ENCODE data around the gene NLGN1.

NLGN1 gene

DNA sequence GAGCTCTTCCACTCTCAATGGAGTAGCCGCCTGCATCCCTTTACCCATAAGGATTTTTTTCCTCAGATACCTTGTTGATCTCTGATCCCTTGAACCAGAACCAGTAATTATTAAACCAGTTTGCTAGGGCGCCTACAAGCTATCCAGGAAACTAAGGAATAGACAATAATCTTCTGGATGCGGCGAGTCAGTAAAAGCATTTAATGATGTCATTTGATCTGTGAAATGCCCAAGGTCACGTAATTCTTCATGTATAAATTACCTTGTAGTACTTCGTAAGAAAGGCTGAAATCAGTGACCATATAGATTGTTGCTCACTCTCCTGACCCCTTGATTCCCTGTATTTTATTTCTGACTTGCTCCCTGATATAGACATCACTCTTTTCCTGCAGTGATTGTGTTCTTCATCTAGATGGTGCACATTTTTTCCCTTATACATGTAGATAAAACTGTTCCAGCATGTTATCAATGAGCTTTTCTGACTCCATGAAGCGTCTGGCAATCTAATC is 913.0 kb downstream of the NLGN1 start:
- DNase-seq, result no peak

DNA sequence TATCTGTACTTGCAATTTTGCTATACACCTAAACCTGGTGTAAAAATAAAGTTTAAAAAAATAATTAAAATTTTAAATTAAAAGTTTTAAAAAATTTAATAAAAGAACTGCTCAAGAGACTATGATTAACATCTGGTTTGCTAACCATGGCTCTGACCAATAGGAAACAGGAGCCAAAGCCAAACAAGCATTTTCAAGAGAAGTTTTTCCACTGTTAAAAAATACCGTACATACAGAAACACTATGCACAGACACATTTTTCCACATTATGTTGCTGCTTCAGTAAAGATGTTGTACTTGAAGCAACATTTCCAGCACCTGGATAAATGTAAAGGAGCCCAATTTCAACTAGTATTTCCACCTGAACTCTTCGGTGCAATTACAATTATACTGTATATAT is 917.7 kb downstream of the NLGN1 start:
- no peak for DNase-seq

DNA sequence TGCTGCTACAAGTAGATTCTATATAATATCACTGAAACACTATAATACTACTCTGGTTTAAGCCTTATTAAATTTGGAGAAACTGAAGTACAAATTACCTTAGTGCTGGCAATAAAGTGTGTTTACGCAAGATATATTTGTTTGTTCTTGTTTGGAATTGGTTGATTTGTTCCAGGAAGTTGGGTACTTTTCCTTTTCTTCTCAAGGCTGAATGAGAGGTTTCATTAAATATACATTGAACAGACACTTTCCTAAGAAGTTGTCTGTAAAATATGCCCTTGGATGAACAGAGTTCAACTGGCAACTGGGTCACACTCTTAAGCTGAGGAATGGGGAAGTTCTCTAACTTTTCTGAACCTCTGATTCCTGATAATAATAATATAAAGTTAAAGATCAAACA is 919.5 kb downstream of the NLGN1 start:
- DNase-seq, result no peak

DNA sequence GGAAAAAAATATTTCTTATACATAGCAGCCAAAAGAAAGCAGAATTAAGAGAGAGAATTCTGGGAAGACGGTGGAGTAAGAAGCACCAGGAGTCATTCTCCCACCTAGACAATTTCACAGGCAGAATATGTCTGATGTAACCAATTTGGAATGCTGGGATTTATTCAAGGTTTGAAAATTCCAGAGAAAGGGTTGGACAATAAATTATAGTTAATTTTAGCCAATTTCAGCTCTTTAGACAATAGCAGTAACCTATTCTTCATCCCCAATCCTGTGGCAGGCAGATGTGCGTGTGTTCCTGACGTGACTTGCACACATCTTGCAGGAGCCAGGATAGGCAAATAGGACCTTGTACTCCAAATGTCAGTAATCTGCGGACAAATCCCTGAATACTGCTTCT is 920.6 kb downstream of the NLGN1 start:
- DNase-seq, result no peak

DNA sequence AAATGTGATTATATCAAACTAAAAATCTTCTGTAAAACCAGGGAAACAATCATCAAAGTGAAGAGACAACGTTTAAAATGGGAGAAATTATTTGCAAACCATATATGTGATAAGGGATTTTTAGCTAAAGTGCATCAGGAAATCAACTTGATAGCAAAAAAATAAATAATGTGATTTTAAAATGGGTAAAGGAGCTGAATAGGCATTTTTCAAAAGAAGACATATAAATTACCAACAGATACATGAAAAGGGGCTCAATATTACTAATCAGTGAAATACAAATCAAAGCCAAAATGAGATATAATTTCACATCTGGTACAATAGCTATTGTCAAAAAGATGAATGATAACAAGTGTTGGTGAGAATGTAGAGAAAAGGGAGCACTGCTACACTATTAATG is 924.0 kb downstream of the NLGN1 start:
- DNase-seq, result no peak

DNA sequence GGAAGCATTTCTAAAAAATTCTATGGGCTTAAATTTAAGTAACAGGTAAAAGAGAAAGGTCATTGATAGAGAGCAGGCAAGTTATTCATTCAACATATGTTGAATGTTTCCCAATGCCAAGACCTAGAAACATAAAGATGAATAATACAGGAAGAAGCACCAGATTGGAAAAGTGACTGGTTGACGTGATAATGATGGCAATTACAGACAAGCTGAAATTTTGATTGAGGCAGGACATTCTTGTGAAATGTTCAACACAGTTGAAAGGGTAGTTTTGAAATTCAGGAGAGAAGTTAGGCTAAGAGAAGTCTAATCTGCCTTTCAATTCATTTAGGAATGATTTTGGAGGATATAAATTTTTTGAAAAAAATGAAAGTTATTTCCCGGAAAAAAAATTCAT is 925.2 kb downstream of the NLGN1 start:
- DNase-seq, result no peak

DNA sequence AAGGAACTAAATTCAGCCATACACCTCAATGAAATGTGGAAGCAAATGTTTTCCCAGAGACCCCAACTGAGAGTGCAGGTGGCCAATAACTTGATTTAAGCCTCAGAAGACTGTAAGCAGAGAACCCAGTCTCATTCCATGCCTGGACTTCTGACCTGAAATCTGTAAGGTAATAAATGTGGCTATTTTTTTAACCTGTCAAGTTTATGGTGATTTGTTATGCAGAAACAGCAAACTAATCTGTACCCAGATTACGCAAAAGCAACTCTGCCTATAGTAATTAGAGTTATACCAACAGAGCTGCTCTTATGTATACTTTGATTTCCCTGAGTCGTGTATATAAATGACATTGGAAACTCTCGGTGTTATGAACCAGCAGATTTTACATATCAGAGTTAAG is 927.6 kb downstream of the NLGN1 start:
- DNase-seq, result no peak

DNA sequence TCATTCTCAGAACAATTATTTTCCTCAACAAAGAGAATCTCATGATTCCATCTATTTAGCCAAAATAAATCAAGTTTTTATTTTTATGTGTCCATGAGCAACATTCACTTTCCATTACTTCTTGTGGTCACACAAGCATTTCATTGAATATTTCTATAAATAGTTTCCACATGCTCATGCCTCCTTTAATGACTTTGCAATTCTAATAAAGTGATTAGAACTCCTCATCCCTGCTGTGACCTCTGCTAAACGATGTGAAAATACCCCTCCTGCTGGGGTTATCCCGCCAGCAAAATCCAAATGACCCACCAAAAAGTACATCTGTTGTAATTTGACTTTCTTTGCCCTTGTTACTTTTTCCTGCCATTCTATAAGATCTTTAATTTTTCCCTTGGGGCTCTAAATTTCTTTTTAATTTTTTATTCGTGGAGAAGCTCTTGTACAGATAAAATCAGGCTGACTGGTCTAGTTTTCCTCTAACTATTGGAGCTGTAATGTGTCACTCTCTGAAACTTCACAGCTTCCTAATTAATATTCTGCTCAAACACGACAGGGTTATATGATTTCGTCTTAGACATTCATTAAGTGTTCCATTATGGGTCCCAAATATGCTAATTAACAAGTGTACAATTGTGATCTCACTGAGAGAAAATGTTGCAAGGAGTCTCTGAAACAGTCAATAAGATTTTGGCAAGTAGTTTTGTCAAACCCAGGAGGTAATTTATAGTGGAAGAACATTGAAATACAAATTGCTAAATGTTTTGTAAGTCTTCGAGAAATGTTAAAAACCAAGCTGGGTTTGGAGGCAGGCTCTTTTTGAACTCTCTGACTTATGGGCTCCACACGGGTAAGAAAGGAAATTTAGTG is 928.5 kb downstream of the NLGN1 start:
- DNase-seq, result no peak

DNA sequence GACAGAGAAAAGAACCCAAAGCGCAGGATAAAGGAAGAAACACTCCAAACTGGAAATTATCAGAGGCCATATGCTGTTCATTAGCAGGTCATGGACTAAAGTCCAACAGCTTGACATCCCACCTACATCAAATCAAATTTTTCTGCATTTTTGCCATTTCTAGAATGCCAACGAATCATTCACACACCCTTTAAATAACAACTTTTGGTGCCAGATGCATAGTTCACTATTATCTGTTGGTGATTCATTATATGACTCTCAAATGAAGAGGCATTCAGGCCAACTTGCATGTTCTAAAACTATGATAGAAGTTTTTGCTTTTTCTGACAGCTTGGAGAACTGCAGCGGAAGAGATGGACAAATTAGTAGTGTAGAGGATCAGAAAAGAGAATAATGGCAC is 931.8 kb downstream of the NLGN1 start:
- DNase-seq, result no peak

DNA sequence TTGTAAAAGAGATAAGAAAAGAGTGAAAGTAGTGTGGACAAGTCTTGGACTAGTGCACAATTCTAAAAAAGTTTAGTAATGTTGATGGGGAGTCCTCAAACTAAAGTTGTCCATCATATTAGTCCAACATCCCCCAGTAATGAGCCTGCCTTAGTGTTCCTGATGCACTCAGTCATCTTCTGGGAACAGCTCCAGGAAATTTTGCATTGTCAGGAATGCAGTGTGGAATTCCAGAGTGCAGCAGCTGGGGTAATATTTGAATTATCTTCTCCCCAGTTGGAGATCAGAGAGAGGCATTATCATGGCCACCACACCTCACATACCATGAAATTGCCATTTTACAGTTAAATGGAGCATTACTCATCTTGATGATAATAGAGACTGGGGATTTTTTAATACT is 932.8 kb downstream of the NLGN1 start:
- DNase-seq, result no peak

DNA sequence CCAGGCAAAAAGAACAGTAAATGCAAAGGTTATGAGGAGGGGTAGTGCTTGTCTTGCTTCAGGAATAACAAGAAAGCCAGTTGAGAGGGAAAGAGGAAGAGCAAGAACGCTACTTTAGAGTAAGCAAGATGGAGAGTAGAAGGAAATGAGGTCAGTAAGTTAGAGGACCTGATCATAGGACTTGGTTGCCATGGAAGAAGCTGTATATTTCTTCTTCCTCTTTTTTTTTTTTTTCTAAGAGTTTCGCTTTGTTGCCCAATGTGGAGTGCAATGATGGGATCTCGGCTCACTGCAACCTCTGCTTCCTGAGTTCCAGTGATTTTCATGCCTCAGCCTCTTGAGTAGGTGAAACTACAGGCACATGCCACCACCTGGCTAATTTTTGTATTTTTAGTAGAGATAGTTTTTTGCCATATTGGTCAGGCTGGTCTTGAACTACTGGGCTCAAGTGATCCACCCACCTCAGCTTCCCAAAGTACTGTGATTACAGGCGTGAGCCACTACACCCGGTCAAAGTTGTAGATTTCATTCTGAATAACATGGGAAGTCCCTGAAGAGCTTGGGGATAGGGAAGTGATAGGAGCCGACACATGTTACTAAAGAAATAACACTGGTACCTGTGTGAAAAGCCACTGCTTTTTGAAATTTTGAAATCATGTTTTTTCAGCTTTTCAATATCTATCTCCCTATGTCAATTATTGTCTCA is 933.7 kb downstream of the NLGN1 start:
- no peak for DNase-seq

DNA sequence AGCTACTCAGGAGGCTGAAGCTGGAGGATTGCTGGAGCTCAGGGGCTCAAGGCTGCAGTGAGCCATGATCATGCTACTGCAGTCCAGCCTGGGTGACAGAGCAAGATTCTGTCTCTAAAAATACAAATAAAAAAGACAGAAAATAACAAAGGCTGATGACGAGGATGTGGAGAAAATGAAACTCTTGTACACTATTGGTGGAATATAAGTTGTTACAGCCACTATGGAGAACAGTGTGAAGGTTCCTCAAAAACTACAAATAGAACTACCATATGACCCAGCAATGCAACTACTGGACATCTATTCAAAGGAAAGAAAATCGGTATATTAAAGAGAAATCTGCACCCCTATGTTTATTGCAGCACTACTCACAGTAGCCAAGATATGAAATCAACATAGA is 934.8 kb downstream of the NLGN1 start:
- DNase-seq, result no peak

DNA sequence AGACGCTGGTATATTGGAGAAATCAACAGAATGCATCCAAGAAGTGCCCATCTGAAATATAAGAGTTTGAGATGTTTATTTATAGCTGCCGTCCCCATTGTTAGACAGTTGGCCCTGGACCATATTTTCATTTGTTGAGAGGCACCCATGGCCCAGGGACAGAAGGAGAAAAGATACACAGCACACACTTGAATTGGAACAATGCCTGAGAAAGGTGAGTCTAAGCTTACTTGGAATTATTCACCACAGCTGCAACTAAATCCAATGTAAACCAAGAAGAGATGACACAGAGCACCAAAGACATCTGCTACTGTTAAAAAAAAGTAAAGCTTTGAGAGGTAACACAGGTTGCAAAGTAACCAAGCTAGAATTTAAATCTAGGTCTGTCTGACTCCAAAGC is 936.1 kb downstream of the NLGN1 start:
- DNase-seq, result no peak

DNA sequence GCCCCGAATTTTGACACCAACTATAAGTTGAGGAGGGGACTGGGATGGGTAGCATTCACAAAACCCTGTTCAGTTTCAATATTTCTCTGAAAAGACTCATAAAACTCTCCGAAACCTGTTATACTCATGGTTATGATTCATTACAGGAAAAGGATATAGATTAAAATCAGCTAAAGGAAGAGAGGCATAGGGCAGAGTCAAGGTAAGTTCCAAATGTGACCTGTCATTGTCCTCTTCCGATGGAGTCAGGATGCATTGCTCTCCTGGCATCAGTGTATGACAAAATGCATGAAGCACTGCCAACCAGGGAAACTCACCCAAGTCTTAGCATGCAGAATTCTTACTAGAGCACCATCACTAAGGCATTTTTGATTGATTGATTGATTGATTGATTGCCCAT is 936.6 kb downstream of the NLGN1 start:
- DNase-seq, result no peak

DNA sequence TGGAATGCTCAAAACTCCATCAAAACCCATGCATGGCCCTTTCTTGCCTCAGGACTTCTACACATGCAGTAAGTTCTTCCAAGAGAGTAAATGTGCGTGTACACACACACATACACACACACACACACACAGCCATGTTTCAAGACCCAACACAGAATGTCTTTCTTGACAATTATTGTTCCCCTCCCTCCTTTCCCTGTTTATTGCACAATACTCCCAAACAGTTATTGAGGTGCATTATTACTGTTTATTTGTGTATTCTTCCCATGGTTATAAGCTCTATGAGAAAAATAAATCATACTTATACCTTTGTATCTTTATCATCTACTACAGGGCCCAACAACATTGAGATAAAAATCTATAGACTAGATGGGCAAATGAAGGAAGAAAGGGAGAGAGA is 937.8 kb downstream of the NLGN1 start:
- DNase-seq, result no peak

DNA sequence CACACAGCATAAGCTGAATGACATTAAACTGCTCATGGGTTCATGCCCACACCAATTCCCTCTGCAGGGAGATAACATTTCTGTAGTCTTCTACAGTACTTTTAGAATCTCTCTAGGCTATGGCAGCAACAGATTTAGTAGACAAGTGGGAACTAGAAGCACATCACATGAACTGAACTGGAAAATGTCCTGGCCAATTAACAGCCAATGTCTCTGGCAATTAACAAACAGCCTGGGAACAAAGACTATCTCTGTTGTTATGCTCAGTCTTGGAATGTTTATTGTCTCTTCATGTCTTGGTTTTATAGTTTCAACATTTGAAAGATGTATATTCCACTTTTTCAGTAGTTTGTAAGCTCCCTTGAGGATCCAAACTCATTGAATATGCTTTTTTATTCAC is 938.4 kb downstream of the NLGN1 start:
- no peak for DNase-seq

Data from NCI-H1436 (cell line).